GM23248 (cell line): ENCODE measurements around the gene PTAFR. TPM values are rescaled to one million over a fixed set of nuclear protein-coding genes. Genes with fewer than 3 reads are reported as not detected.

Experiments
- DNase-seq: peaks from one replicate; pipeline ENCODE4 v3.0.0-alpha.2; 2015
- H2AFZ ChIP-seq: fragments of 200-600 bp; sonication (generic); 2 replicates; pipeline ENCODE4 v1.6.1; 2016; ENCODE audit warnings: antibody characterized with exemption
- H3F3A ChIP-seq: fragments of 200-600 bp; sonication (generic); 2 replicates; pipeline ENCODE4 v1.6.1; 2016; ENCODE audit warnings: mild to moderate bottlenecking, antibody characterized with exemption, mixed run types; ENCODE audit not compliant: insufficient read depth
- H3K27ac ChIP-seq: fragments of 200-600 bp; sonication (generic); 2 replicates; pipeline ENCODE4 v1.5.1; 2016; ENCODE audit warnings: mild to moderate bottlenecking
- H3K27me3 ChIP-seq: fragments of 200-600 bp; sonication (generic); replicated peaks from 2 replicates; pipeline ENCODE4 v1.6.1; 2016; ENCODE audit warnings: mild to moderate bottlenecking; ENCODE audit not compliant: insufficient read depth
- H3K36me3 ChIP-seq: fragments of 200-600 bp; sonication (generic); 2 replicates; pipeline ENCODE4 v1.6.1; 2016; ENCODE audit warnings: low read depth, mild to moderate bottlenecking
- H3K4me1 ChIP-seq: fragments of 200-600 bp; sonication (generic); 2 replicates; pipeline ENCODE4 v1.6.1; 2016; ENCODE audit warnings: mild to moderate bottlenecking; ENCODE audit not compliant: insufficient read depth
- H3K4me2 ChIP-seq: fragments of 200-600 bp; sonication (generic); one replicate; pipeline ENCODE4 v1.6.1; 2016; ENCODE audit warnings: mild to moderate bottlenecking; ENCODE audit not compliant: unreplicated experiment
- H3K4me3 ChIP-seq: fragments of 200-600 bp; sonication (generic); 2 replicates; pipeline ENCODE4 v1.5.1; 2016; ENCODE audit warnings: mild to moderate bottlenecking
- H3K79me2 ChIP-seq: fragments of 200-600 bp; sonication (generic); 2 replicates; pipeline ENCODE4 v1.6.1; 2016; ENCODE audit warnings: mild to moderate bottlenecking; ENCODE audit not compliant: insufficient read depth
- H3K9ac ChIP-seq: fragments of 200-600 bp; sonication (generic); 2 replicates; pipeline ENCODE4 v1.6.1; 2016; ENCODE audit warnings: mild to moderate bottlenecking
- H3K9me2 ChIP-seq: fragments of 200-600 bp; sonication (generic); 2 replicates; pipeline ENCODE4 v1.6.1; 2016; ENCODE audit warnings: mixed run types, mild to moderate bottlenecking, moderate library complexity; ENCODE audit not compliant: insufficient read depth
- H3K9me3 ChIP-seq: fragments of 200-600 bp; sonication (generic); one replicate; pipeline ENCODE4 v1.6.1; 2017; ENCODE audit warnings: low read depth
- H4K20me1 ChIP-seq: fragments of 200-600 bp; sonication (generic); 2 replicates; pipeline ENCODE4 v1.6.0; 2016; ENCODE audit not compliant: insufficient read depth
- EZH2 ChIP-seq: fragments of 200-600 bp; sonication (generic); IDR thresholded peaks from 2 replicates; pipeline ENCODE4 v1.6.1; 2018; ENCODE audit warnings: antibody characterized with exemption, mild to moderate bottlenecking; ENCODE audit not compliant: insufficient read depth, poor library complexity, severe bottlenecking
- EZH2phosphoT487 ChIP-seq: fragments of 200-600 bp; sonication (generic); IDR thresholded peaks from 2 replicates; pipeline ENCODE4 v1.6.1; 2018; ENCODE audit warnings: antibody characterized with exemption, moderate library complexity, mild to moderate bottlenecking, low read depth; ENCODE audit not compliant: insufficient read depth
- WGBS, 2 experiments: methylation state at CpG; one replicate each; pipeline ENCODE4 v1.1.6; 2015 to 2017; ENCODE audit warnings: low lambda C conversion rate in 2 of 2, low coverage in 1 of 2; ENCODE audit errors: missing lambda C conversion rate in 2 of 2; 5-methylcytosine and 5-hydroxymethylcytosine counted together
- in situ Hi-C: fragments of 300-500 bp; cut with MboI; formaldehyde crosslinking; loops from 2 replicates; pipeline ENCODE4 v1.15.0; 2020
- polyA plus RNA-seq: library from polyadenylated mRNA; unstranded; fragments of >200 nt; fragmentation: Nextera tagmentation; extraction: Ambion mirVana; gene quantifications from 2 replicates; pipeline ENCODE4 v1.2.1, GENCODE V29; 2016
- total RNA-seq: library from RNA; depleted of rRNA; stranded (reverse); fragments of >200 nt; shearing (Covaris generic); gene quantifications from 2 replicates; pipeline ENCODE4 v1.2.3, GENCODE V29; 2014

Gene PTAFR
- total and polyA plus RNA-seq, 2 experiments from 2014 or later, result not detected

DNA sequence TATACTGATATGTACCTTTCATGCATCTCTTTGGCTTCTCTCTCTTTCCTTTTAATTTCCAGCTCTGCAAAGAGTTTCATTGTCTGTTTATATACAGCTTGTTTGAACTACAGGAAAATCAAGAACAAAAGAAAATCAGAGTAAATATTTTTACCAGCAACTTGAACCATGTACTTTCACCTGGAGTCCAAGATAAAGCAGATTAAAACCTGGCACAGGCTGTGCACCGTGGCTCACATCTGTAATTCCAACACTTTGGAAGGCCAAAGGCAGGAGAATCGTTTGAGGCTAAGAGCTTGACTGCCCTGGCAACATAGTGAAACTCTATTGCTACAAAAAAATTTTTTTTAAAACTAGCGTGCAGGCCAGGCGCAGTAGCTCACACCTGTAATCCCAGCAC lies 28.8 kb upstream of the PTAFR start:
- H3K4me2 ChIP-seq, result no peak overlapping the region
- in situ Hi-C loops, result loop anchor here (10.0 kb wide), 1 partner anchor 110 kb away; no protein-coding TSS in a partner anchor
- H3K9me2 ChIP-seq, result no peaks in the 10 kb centered on the region
- H2AFZ ChIP-seq, result no peak overlapping the region
- TF ChIP-seq EZH2 (no peak), EZH2phosphoT487 (no peak)
- H3K4me1 ChIP-seq, result no peaks in the 10 kb centered on the region
- whole genome bisulfite sequencing, 2 experiments, result 76 to 84% methylated on average over 4 of the region's 4 CpGs
- H3K4me3 ChIP-seq, result no peak overlapping the region
- peaks cover 55% of the 10 kb centered on the region for H3K36me3 ChIP-seq
- DNase-seq, result no peak
- H3K9me3 ChIP-seq, result no peaks in the 10 kb centered on the region
- H3F3A ChIP-seq, result 0 out of 2 replicates have a peak, but pooled peaks cover 6% of the 10 kb centered on the region
- no peaks in the 10 kb centered on the region for H3K79me2 ChIP-seq
- H3K27me3 ChIP-seq, result no peaks in the 10 kb centered on the region
- H3K9ac ChIP-seq, result no peak overlapping the region
- no peak overlapping the region for H3K27ac ChIP-seq
- no peaks in the 10 kb centered on the region for H4K20me1 ChIP-seq

DNA sequence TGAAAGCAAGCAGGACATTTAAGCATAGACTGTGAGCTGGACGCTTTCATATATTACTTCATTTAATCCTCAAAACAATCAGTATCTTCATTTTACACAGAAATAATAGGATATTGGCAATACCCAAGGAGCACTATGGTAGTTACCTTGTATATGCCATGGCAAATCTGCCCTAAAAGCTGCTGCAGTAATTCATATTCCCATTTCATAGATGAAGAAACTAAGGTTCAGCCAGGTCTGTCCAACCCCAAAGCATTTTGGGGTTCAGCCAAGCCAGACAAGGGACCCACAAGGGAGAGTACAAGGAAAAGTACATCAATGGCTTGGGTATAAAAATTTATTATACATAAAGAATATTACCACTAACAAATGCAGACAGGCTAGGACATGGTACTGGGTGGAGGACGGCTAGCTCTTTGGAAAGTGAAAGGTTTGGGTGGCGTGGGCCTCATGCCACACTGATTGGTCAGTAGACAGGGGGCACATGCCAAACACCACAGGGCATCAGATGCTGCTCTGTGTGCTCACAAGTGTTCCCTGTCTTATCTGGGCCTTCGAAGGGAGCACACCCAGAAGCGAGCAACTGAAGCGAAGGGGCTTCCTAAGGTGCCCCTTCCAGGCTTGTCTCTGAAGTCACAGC lies 23.9 kb upstream of the PTAFR start:
- Histone ChIP-seq H3K27me3 (no peaks in the 10 kb centered on the region), H3K36me3 (peaks cover 46% of the 10 kb centered on the region), H3K9me3 (no peaks in the 10 kb centered on the region), H3K4me2 (no peak overlapping the region), H2AFZ (no peak overlapping the region), H3K9me2 (no peaks in the 10 kb centered on the region), H3F3A (no peaks in the 10 kb centered on the region), H4K20me1 (no peaks in the 10 kb centered on the region), H3K27ac (no peak overlapping the region), H3K79me2 (no peaks in the 10 kb centered on the region), H3K9ac (no peak overlapping the region), H3K4me1 (no peaks in the 10 kb centered on the region), H3K4me3 (no peak overlapping the region)
- 93 to 94% methylated on average over 6 of the region's 6 CpGs for WGBS, 2 experiments
- TF ChIP-seq EZH2phosphoT487 (no peak), EZH2 (no peak)
- no peak for DNase-seq
- in situ Hi-C loops, result loop anchor here (10.0 kb wide), 1 partner anchor 106 kb away; no protein-coding TSS in a partner anchor

DNA sequence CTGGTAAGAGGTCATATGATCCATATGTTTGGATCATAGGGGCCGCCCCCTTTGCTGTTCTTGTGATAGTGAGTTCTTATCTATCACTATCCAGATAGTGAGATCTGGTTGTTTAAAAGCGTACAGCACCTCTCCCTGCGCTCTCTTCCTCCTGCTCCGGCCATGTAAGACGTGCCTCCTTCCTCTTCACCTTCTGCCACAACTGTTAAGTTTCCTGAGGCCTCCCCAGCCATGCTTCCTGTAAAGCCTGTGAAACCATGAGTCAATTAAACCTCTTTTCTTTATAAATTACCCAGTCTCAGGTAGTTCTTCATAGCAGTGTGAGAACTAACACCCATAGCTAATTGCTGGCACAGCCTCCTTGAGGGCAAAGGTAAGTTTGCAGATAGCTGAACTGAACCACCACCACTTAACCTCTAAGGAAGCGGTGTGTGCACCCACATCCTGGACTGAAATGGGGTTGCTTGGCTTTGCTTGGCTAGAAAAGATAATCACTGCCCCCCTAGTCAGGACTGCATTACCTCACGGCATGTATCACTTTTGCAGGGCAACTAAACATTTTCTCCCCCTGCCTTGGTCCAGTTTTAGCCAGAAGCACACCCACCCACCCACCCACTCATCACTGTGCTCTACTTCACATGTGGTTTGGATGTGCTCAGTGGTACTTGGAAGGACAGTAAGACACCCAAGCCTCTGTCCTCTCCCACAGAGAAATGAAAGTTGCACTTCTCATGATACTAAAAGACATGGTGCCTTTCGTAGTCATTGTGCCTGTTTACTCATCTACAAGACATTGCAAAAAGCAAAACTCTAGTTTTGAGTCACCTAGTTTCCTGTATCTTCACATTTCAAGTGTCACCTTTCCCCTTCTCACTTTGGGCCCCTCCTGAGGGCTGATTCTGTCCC lies 23.1 kb upstream of the PTAFR start:
- WGBS, 2 experiments, result 90% methylated on average over 8 of the region's 8 CpGs
- H3K27me3 ChIP-seq, result no peaks in the 10 kb centered on the region
- TF ChIP-seq EZH2 (no peak), EZH2phosphoT487 (no peak)
- H3K27ac ChIP-seq, result no peak overlapping the region
- no peaks in the 10 kb centered on the region for H3K4me1 ChIP-seq
- no peaks in the 10 kb centered on the region for H3K9me2 ChIP-seq
- no peak overlapping the region for H3K4me2 ChIP-seq
- H3K79me2 ChIP-seq, result no peaks in the 10 kb centered on the region
- H3F3A ChIP-seq, result no peaks in the 10 kb centered on the region
- H3K9me3 ChIP-seq, result no peaks in the 10 kb centered on the region
- H4K20me1 ChIP-seq, result no peaks in the 10 kb centered on the region
- H3K4me3 ChIP-seq, result no peak overlapping the region
- in situ Hi-C loops, result loop anchor here (10.0 kb wide), 1 partner anchor 105 kb away; no protein-coding TSS in a partner anchor
- no peak overlapping the region for H2AFZ ChIP-seq
- no peak overlapping the region for H3K9ac ChIP-seq
- DNase-seq, result no peak
- peaks cover 39% of the 10 kb centered on the region for H3K36me3 ChIP-seq

DNA sequence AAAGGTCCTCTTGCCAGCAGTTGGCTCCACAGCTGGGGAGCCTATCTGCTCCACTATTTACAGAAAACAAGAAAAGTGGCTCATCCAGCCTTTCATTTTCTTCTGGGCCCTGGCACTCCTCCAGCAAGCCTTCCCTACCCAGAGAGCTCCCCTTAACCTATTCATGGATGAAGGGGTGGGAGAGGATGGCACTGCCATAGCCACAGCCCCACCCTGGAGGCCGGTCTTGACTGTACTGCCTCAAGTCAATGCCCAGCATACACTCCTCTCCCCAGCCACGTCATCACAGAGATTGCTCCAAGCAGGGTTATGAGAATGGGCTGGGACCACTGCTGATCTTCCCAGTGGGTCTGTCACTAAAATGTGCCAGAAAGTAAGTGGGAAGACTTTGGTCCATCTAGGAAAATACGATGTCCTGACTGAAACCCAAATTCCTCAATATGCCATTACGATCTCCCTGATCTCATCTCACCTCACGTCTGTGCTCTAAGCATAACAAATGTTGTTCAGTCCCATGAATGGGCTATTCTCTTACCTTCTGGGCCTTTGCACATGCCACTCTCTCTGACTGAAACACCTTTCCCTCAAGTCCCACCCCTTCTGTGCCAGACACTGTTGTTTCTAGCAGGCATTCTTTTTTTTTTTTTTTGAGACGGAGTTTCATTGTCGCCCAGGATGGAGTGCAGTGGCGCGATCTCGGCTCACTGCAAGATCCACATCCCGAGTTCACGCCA lies 21.4 kb upstream of the PTAFR start:
- Histone ChIP-seq H3K36me3 (peaks cover 25% of the 10 kb centered on the region), H3F3A (no peaks in the 10 kb centered on the region), H4K20me1 (no peaks in the 10 kb centered on the region), H2AFZ (no peak overlapping the region), H3K27me3 (no peaks in the 10 kb centered on the region), H3K27ac (no peak overlapping the region), H3K9ac (no peak overlapping the region), H3K4me2 (no peak overlapping the region), H3K9me2 (no peaks in the 10 kb centered on the region), H3K79me2 (no peaks in the 10 kb centered on the region), H3K9me3 (no peaks in the 10 kb centered on the region), H3K4me1 (no peaks in the 10 kb centered on the region), H3K4me3 (no peak overlapping the region)
- no peak for DNase-seq
- WGBS, 2 experiments, result 89 to 93% methylated on average over 12 of the region's 12 CpGs
- TF ChIP-seq EZH2phosphoT487 (no peak), EZH2 (no peak)
- in situ Hi-C loops, result no loop called here
